H1 (cell line): ENCODE results near the gene PPP1R12B. TPM values are rescaled to one million over a fixed set of nuclear protein-coding genes. Genes with fewer than 3 reads are reported as not detected.

ENCODE experiments used
- CTCF ChIA-PET: fragments of 300-600 bp; sonication (Branson Sonifier 250); formaldehyde crosslinking; loops from one replicate; lab custom pipeline; 2021; ENCODE audit not compliant: partially characterized antibody; lab: Charles Lee
- POLR2A ChIA-PET: fragments of 300-600 bp; sonication (Branson Sonifier 250); formaldehyde crosslinking; loops from one replicate; lab custom pipeline; 2021; ENCODE audit warnings: inconsistent platforms; ENCODE audit not compliant: partially characterized antibody; lab: Charles Lee
- DNase-seq, 2 experiments: peaks; one replicate each; pipeline versions ENCODE4 v3.0.0 to v3.0.0-alpha.2; 2010 to 2022; ENCODE audit warnings: low spot score in 2 of 2, low read depth in 1 of 2, mixed read lengths in 1 of 2
- FAIRE-seq: peaks from 2 replicates; lab custom pipeline; 2011; peaks lifted over from hg19 to GRCh38; lab: Jason Lieb, UNC
- H2AFZ ChIP-seq: 2 replicates; pipeline ENCODE4 v1.8.1; 2012; ENCODE audit warnings: low read length, inconsistent platforms
- H2AK5ac ChIP-seq: 2 replicates; pipeline ENCODE4 v1.6.1; 2013; ENCODE audit warnings: low read depth, low read length
- H2BK120ac ChIP-seq: replicated peaks from 2 replicates; pipeline ENCODE3; 2013; ENCODE audit warnings: low read depth, low read length, inconsistent platforms
- H2BK12ac ChIP-seq: 2 replicates; pipeline ENCODE4 v1.6.1; 2013; ENCODE audit warnings: low read depth, low read length
- H2BK15ac ChIP-seq: 2 replicates; pipeline ENCODE4 v1.6.1; 2013; ENCODE audit warnings: low read length
- H2BK20ac ChIP-seq: 2 replicates; pipeline ENCODE4 v1.6.1; 2013; ENCODE audit warnings: low read length
- H2BK5ac ChIP-seq: 2 replicates; pipeline ENCODE4 v1.6.1; 2013; ENCODE audit warnings: low read depth, low read length
- H3K14ac ChIP-seq: 2 replicates; pipeline ENCODE4 v1.6.1; 2013; ENCODE audit warnings: inconsistent platforms; ENCODE audit not compliant: insufficient read length
- H3K18ac ChIP-seq: 2 replicates; pipeline ENCODE4 v1.6.1; 2013; ENCODE audit warnings: low read length; ENCODE audit errors: extremely low read depth
- H3K23ac ChIP-seq: 2 replicates; pipeline ENCODE4 v1.6.1; 2013; ENCODE audit warnings: inconsistent platforms; ENCODE audit not compliant: insufficient read length
- H3K23me2 ChIP-seq: 2 replicates; pipeline ENCODE4 v1.6.1; 2013; ENCODE audit warnings: low read depth, low read length
- H3K27ac ChIP-seq: 2 replicates; pipeline ENCODE4 v1.6.1; 2011; ENCODE audit warnings: low read depth, low read length, inconsistent platforms
- H3K27me3 ChIP-seq, 4 experiments: replicated peaks in 1 of 4; 1 replicate in 1 of 4; 2 replicates in 3 of 4; pipeline versions ENCODE4 v1.6.1 to v1.8.1; 2011 to 2013; ENCODE audit warnings: low read length in 3 of 4, mild to moderate bottlenecking in 3 of 4, inconsistent platforms in 2 of 4, mixed read lengths in 2 of 4, moderate library complexity in 1 of 4; ENCODE audit not compliant: control insufficient read depth in 3 of 4, insufficient read depth in 3 of 4; ENCODE audit errors: extremely low read depth in 1 of 4
- H3K36me3 ChIP-seq, 4 experiments: 2 replicates each; pipeline versions ENCODE4 v1.6.1 to v1.8.1; 2011 to 2013; ENCODE audit warnings: mild to moderate bottlenecking in 4 of 4, low read length in 3 of 4, moderate library complexity in 2 of 4, control low read depth in 1 of 4, inconsistent platforms in 1 of 4; ENCODE audit not compliant: insufficient read depth in 4 of 4, control insufficient read depth in 2 of 4
- H3K4ac ChIP-seq: replicated peaks from 2 replicates; pipeline ENCODE3; 2013; ENCODE audit warnings: low read length, low read depth, mixed read lengths, inconsistent platforms; ENCODE audit not compliant: insufficient read length
- H3K4me1 ChIP-seq, 4 experiments: replicated peaks in 1 of 4; 1 replicate in 1 of 4; 2 replicates in 3 of 4; pipeline versions ENCODE4 v1.6.1 to v1.8.1; 2011 to 2013; ENCODE audit warnings: low read length in 3 of 4, inconsistent platforms in 2 of 4, mixed read lengths in 1 of 4; ENCODE audit not compliant: insufficient read depth in 4 of 4, control insufficient read depth in 3 of 4
- H3K4me2 ChIP-seq, 2 experiments: 2 replicates each; pipeline versions ENCODE4 v1.6.1 to v1.8.1; 2011 to 2013; ENCODE audit warnings: low read depth in 2 of 2, low read length in 2 of 2, control low read depth in 1 of 2, inconsistent platforms in 1 of 2, mild to moderate bottlenecking in 1 of 2; ENCODE audit not compliant: insufficient read depth in 1 of 2
- H3K4me3 ChIP-seq, 4 experiments: fragments of 200-600, 300-600 bp in 1 of 4; sonication (generic), shearing (Covaris generic), sonication (Bioruptor Twin) in 1 of 4; 2 replicates each; pipeline versions ENCODE4 v1.5.1 to v1.8.1; 2011 to 2016; ENCODE audit warnings: low read length in 4 of 4, low read depth in 3 of 4, control low read depth in 2 of 4, inconsistent platforms in 2 of 4, mild to moderate bottlenecking in 2 of 4, mixed read lengths in 1 of 4, moderate library complexity in 1 of 4; ENCODE audit not compliant: insufficient read depth in 2 of 4; ENCODE audit errors: extremely low read depth in 1 of 4
- H3K56ac ChIP-seq: replicated peaks from 2 replicates; pipeline ENCODE3; 2013; ENCODE audit warnings: low read depth, mild to moderate bottlenecking, mixed read lengths, low read length, inconsistent platforms; ENCODE audit not compliant: insufficient read length
- H3K79me1 ChIP-seq: 2 replicates; pipeline ENCODE4 v1.6.1; 2013; ENCODE audit warnings: low read depth, low read length, control low read depth
- H3K79me2 ChIP-seq, 2 experiments: 2 replicates each; pipeline versions ENCODE4 v1.6.1 to v1.8.1; 2012 to 2013; ENCODE audit warnings: low read length in 2 of 2, mild to moderate bottlenecking in 2 of 2, inconsistent platforms in 1 of 2; ENCODE audit not compliant: insufficient read depth in 2 of 2, control insufficient read depth in 1 of 2
- H3K9ac ChIP-seq, 4 experiments: replicated peaks in 1 of 4; 1 replicate in 1 of 4; 2 replicates in 3 of 4; pipeline versions ENCODE4 v1.6.1 to v1.8.1; 2011 to 2013; ENCODE audit warnings: low read depth in 3 of 4, low read length in 3 of 4, control low read depth in 2 of 4, mild to moderate bottlenecking in 2 of 4, moderate library complexity in 2 of 4, inconsistent platforms in 1 of 4; ENCODE audit errors: extremely low read depth in 1 of 4
- H3K9me3 ChIP-seq, 2 experiments: 2 replicates each; pipeline versions ENCODE4 v1.6.1 to v1.8.1; 2012 to 2013; ENCODE audit warnings: mild to moderate bottlenecking in 2 of 2, moderate library complexity in 2 of 2, control low read depth in 1 of 2, inconsistent platforms in 1 of 2, low read depth in 1 of 2, low read length in 1 of 2, mixed read lengths in 1 of 2; ENCODE audit not compliant: insufficient read depth in 2 of 2
- H4K20me1 ChIP-seq, 2 experiments: replicated peaks in 1 of 2; 2 replicates each; pipeline versions ENCODE3 to v1.8.1; 2011 to 2013; ENCODE audit warnings: inconsistent platforms in 2 of 2, low read length in 2 of 2, mild to moderate bottlenecking in 1 of 2; ENCODE audit not compliant: insufficient read depth in 2 of 2, control insufficient read depth in 1 of 2
- H4K5ac ChIP-seq: 2 replicates; pipeline ENCODE4 v1.6.1; 2013; ENCODE audit warnings: low read length, low read depth, mixed read lengths, inconsistent platforms; ENCODE audit not compliant: insufficient read length
- H4K8ac ChIP-seq: 2 replicates; pipeline ENCODE4 v1.8.0; 2013; ENCODE audit warnings: mild to moderate bottlenecking, moderate library complexity, low read length, inconsistent platforms; ENCODE audit not compliant: insufficient read depth; ENCODE audit errors: extremely low read depth
- H4K91ac ChIP-seq: replicated peaks from 2 replicates; pipeline ENCODE3; 2013; ENCODE audit warnings: low read length, mixed read lengths, inconsistent platforms; ENCODE audit not compliant: insufficient read length
- CTCF ChIP-seq, 3 experiments: IDR thresholded peaks; 1 replicate in 2 of 3; 2 replicates in 1 of 3; pipeline versions ENCODE4 v1.5.1 to v1.6.1; 2011; ENCODE audit warnings: low read length in 3 of 3, mild to moderate bottlenecking in 3 of 3, inconsistent platforms in 2 of 3, low read depth in 1 of 3, moderate library complexity in 1 of 3; ENCODE audit not compliant: insufficient read depth in 1 of 3; ENCODE audit errors: control extremely low read depth in 1 of 3
- MAX ChIP-seq: IDR thresholded peaks from 2 replicates; pipeline ENCODE4 v1.6.1; 2012; ENCODE audit warnings: inconsistent platforms
- RAD21 ChIP-seq, 2 experiments: IDR thresholded peaks in 1 of 2; conservative IDR thresholded peaks in 1 of 2; 2 replicates each; pipeline ENCODE4 v1.6.1; 2011; ENCODE audit warnings: low read depth in 2 of 2, low read length in 2 of 2, improper control_type of control experiment in 1 of 2, inconsistent platforms in 1 of 2, mild to moderate bottlenecking in 1 of 2, moderate library complexity in 1 of 2
- SRF ChIP-seq: IDR thresholded peaks from 2 replicates; pipeline ENCODE4 v1.6.1; 2011; ENCODE audit warnings: mild to moderate bottlenecking, low read depth, low read length, moderate library complexity
- TAF1 ChIP-seq: IDR thresholded peaks from 2 replicates; pipeline ENCODE4 v1.6.1; 2011; ENCODE audit warnings: mild to moderate bottlenecking, low read depth, low read length
- TEAD4 ChIP-seq: IDR thresholded peaks from 2 replicates; pipeline ENCODE4 v1.6.1; 2012; ENCODE audit warnings: low read depth, low read length, inconsistent platforms, mixed read lengths
- WGBS, 2 experiments: shearing (Covaris generic) in 1 of 2; methylation state at CpG; one replicate each; pipeline versions ENCODE4 v1.1.6 to v1.1.7; 2013 to 2015; ENCODE audit warnings: low lambda C conversion rate in 2 of 2, mixed read lengths in 2 of 2, inconsistent platforms in 1 of 2, low coverage in 1 of 2, missing lambda C conversion rate in 1 of 2; ENCODE audit not compliant: insufficient replicate concordance in 2 of 2, insufficient coverage in 1 of 2, insufficient read length in 1 of 2; ENCODE audit errors: extremely low coverage in 1 of 2, missing lambda C conversion rate in 1 of 2; 5-methylcytosine and 5-hydroxymethylcytosine counted together
- polyA plus RNA-seq, 7 experiments: library from polyadenylated mRNA; depleted of rRNA in 3 of 7; stranded (reverse) in 5 of 7; unstranded in 2 of 7; fragments of >200 nt in 5 of 7; fragments of 200-250 nt in 2 of 7; gene quantifications; 1 replicate in 5 of 7; 2 replicates in 1 of 7; 4 replicates in 1 of 7; pipeline versions ENCODE4 v1.2.1 to v1.2.3, GENCODE V29; 2011 to 2013; ENCODE audit warnings: missing spikeins in 2 of 7, mixed read lengths in 2 of 7
- total RNA-seq: library from RNA; stranded (reverse); fragmentation: NEBNext Ultra II Directional; extraction: Animal tissue kit (Norgen Biotek cat#: 25700); gene quantifications from 2 replicates; pipeline ENCODE4 v1.2.1, GENCODE V29; 2021

Gene PPP1R12B
- total and polyA plus RNA-seq, 2 of the 8 experiments (the other 6 are each of a cell fraction or from before 2014, with no cell fraction given), result 7.9 to 18.7 TPM

GRCh38 chr1:202561726-202562443, 213.4 kb downstream of the PPP1R12B start:
- H3K27me3 ChIP-seq, result no peaks in the 10 kb centered on the region
- CTCF ChIA-PET, result interaction anchor here (0.7 to 4.5 kb wide), 29 partner anchors 8 to 377 kb away, joined by 3 to 55 read pairs (median 4); no protein-coding TSS in a partner anchor
- no peak overlapping the region for H2BK15ac ChIP-seq
- no peak overlapping the region for H3K56ac ChIP-seq
- no peak overlapping the region for H3K14ac ChIP-seq
- no peak overlapping the region for H2BK5ac ChIP-seq
- no peaks in the 10 kb centered on the region for H3K23me2 ChIP-seq
- no peaks in the 10 kb centered on the region for H3K79me1 ChIP-seq
- POLR2A ChIA-PET, result interaction anchor here (0.7 to 0.8 kb wide), 2 partner anchors 10 to 16 kb away, joined by 3 read pairs; no protein-coding TSS in a partner anchor
- no peak overlapping the region for H3K27ac ChIP-seq
- H3K23ac ChIP-seq, result no peak overlapping the region
- H3K4me2 ChIP-seq, result no peak overlapping the region
- no peak overlapping the region for H2BK12ac ChIP-seq
- H3K18ac ChIP-seq, result no peak overlapping the region
- H4K91ac ChIP-seq, result no peak overlapping the region
- 59% methylated on average over 2 of the region's 2 CpGs; no CpG with 5 or more reads in 1 of the 2 experiments for WGBS, 2 experiments
- H4K8ac ChIP-seq, result no peak overlapping the region
- H3K9ac ChIP-seq, result no peak overlapping the region
- no peak for DNase-seq
- H2AK5ac ChIP-seq, result no peak overlapping the region
- H2BK120ac ChIP-seq, result no peak overlapping the region
- FAIRE-seq, result no peak
- H3K4ac ChIP-seq, result no peak overlapping the region
- H2BK20ac ChIP-seq, result no peak overlapping the region
- no peak overlapping the region for H2AFZ ChIP-seq
- H3K36me3 ChIP-seq, result no peaks in the 10 kb centered on the region
- no peaks in the 10 kb centered on the region for H3K79me2 ChIP-seq
- no peak overlapping the region for H3K4me3 ChIP-seq
- H3K4me1 ChIP-seq, result peaks cover 3 to 18% (median 8%) of the 10 kb centered on the region in 4 experiments; a peak in 6 of 7 replicates
- H3K9me3 ChIP-seq, result no peaks in the 10 kb centered on the region
- no peak overlapping the region for H4K5ac ChIP-seq
- no peaks in the 10 kb centered on the region for H4K20me1 ChIP-seq
- TF ChIP-seq TAF1, result no peak
- TF ChIP-seq MAX, result no peak
- TF ChIP-seq SRF, result no peak
- TF ChIP-seq CTCF (IDR thresholded peaks at IDR 0.05; ENCODE audit: control extremely low read depth in 1 of 3, insufficient read depth in 1 of 3, low read depth in 1 of 3, low read length in 3 of 3), result peak in 2 of 3 experiments; percentile 30 to 60; a peak in 3 of 4 replicates
- peak; percentile 86 for TF ChIP-seq TEAD4
- peak; percentile 37 to 46; a peak in 3 of 4 replicates for TF ChIP-seq RAD21 (IDR thresholded peaks at IDR 0.05 in 1 of 2, conservative IDR thresholded peaks at IDR 0.05 in 1 of 2; ENCODE audit: low read depth in 2 of 2, low read length in 2 of 2)
